ENCODE data around the gene CFAP161. TPM values are rescaled to one million over a fixed set of nuclear protein-coding genes. Genes with fewer than 3 reads are reported as not detected.

CFAP161 gene, protein sequence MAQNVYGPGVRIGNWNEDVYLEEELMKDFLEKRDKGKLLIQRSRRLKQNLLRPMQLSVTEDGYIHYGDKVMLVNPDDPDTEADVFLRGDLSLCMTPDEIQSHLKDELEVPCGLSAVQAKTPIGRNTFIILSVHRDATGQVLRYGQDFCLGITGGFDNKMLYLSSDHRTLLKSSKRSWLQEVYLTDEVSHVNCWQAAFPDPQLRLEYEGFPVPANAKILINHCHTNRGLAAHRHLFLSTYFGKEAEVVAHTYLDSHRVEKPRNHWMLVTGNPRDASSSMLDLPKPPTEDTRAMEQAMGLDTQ
- 1 to 10 TPM in 2 of 7 donors, under 1 TPM in 4, not detected in 1; 0.23 to 6.0 (median 0.58) TPM for total RNA-seq
- under 1 TPM; 0.15 to 0.97 TPM for polyA plus RNA-seq
- long read RNA-seq, donor 1, result 0 reads
- long read RNA-seq, donor 2, result 0 reads
- long read RNA-seq, donor 3, result 0 reads

DNA sequence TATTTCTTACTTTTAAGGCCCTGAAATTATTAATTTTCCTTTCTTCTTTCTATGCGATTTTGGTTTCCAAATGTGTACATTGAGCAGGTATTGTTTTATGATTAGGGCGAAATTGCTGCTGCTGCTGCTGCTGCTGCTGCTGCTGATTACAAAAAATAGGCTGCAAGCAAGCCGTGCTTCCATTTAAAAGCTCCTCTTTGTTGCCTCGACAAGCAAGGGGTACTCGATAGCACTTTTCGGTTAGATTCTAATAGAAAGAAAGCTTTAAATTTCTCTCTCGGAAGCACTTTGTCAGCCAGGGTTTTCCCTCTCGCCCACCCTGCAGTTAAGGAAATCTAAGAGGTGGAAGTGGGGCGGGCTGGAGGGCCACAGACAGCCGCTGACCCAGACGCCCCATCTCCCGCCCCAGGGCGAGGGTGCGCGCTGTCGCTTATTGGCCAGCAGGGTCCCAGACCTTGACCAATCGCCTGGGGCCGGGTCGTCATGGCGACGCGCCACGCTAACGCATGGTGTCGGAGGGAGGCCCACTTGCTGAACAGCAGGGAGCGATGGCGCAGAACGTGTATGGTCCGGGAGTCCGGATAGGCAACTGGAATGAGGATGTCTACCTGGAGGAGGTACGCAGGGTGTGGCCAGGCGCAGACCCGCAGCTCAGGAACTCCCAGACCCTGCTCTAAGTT is at the start of gene CFAP161:
Gene CFAP161, plus strand, starts transcription at position 489 of the 680 bp plus-strand sequence. Its CDS starts 60 bp downstream, at position 549.
- peaks cover 4% of the 10 kb centered on the region for H3K4me1 ChIP-seq (ENCODE audit: insufficient read depth)
- no peaks in the 10 kb centered on the region for H3K27me3 ChIP-seq
- peak; percentile 81 to 92 (median 85) for DNase-seq
- intact Hi-C loops (cut with DNase I), result no loop called here
- no peaks in the 10 kb centered on the region for H3K36me3 ChIP-seq
- TF ChIP-seq EP300 (IDR thresholded peaks at IDR 0.05) (no peak), POLR2A (IDR thresholded peaks at IDR 0.05) (no peak)
- TF ChIP-seq, protein P1, sequence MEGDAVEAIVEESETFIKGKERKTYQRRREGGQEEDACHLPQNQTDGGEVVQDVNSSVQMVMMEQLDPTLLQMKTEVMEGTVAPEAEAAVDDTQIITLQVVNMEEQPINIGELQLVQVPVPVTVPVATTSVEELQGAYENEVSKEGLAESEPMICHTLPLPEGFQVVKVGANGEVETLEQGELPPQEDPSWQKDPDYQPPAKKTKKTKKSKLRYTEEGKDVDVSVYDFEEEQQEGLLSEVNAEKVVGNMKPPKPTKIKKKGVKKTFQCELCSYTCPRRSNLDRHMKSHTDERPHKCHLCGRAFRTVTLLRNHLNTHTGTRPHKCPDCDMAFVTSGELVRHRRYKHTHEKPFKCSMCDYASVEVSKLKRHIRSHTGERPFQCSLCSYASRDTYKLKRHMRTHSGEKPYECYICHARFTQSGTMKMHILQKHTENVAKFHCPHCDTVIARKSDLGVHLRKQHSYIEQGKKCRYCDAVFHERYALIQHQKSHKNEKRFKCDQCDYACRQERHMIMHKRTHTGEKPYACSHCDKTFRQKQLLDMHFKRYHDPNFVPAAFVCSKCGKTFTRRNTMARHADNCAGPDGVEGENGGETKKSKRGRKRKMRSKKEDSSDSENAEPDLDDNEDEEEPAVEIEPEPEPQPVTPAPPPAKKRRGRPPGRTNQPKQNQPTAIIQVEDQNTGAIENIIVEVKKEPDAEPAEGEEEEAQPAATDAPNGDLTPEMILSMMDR (IDR thresholded peaks at IDR 0.05), result no peak
- 5 to 11% (median 8%) methylated on average over 33 of the region's 33 CpGs for WGBS, 3 donors
- no peak within 1 kb of the TSS for H3K27ac ChIP-seq
- H3K9me3 ChIP-seq, result no peaks in the 10 kb centered on the region
- H3K4me3 ChIP-seq, result peak within 1 kb of the TSS; percentile 35

DNA sequence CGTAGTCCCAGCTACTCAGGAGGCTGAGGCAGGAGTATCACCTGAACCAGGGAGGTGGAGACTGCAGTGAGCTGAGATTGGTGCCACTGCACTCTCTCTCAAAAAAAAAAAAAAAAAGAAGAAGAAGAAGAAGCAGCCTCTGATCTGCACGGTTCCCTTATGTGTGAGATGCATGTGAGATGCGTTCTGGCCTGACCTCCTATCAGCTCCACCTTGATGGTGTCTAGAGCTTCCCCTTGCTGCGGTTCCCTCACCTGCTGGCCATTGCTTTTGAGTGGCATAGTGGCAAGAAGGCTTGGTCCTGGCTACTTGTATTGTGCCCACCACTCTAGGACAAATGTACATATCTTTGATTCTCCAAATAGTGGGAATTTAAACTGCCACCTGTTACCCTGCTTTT is 49.4 kb upstream of the CFAP161 start:
- H3K27me3 ChIP-seq, result no peaks in the 10 kb centered on the region
- no peaks in the 10 kb centered on the region for H3K4me1 ChIP-seq (ENCODE audit: insufficient read depth)
- H3K4me3 ChIP-seq, result no peak overlapping the region
- TF ChIP-seq, protein P1 (IDR thresholded peaks at IDR 0.05), result no peak
- TF ChIP-seq EP300 (IDR thresholded peaks at IDR 0.05) (no peak), POLR2A (IDR thresholded peaks at IDR 0.05) (no peak)
- WGBS, 3 donors, result 84 to 89% (median 86%) methylated on average over 4 of the region's 4 CpGs
- intact Hi-C loops (cut with DNase I), result no loop called here
- no peak overlapping the region for H3K27ac ChIP-seq
- H3K36me3 ChIP-seq, result no peaks in the 10 kb centered on the region
- DNase-seq, result no peak
- no peaks in the 10 kb centered on the region for H3K9me3 ChIP-seq

GRCh38 chr15:81085213-81085612 is 48.9 kb upstream of the CFAP161 start:
- no peaks in the 10 kb centered on the region for H3K27me3 ChIP-seq
- H3K27ac ChIP-seq, result no peak overlapping the region
- TF ChIP-seq, protein P1 (IDR thresholded peaks at IDR 0.05), result no peak
- no peaks in the 10 kb centered on the region for H3K9me3 ChIP-seq
- no peaks in the 10 kb centered on the region for H3K4me1 ChIP-seq (ENCODE audit: insufficient read depth)
- intact Hi-C loops (cut with DNase I), result no loop called here
- no peaks in the 10 kb centered on the region for H3K36me3 ChIP-seq
- no peak for DNase-seq
- no peak overlapping the region for H3K4me3 ChIP-seq
- 65 to 79% (median 71%) methylated on average over 2 of the region's 2 CpGs for WGBS, 3 donors

GRCh38 chr15:81085898-81086297 is 48.2 kb upstream of the CFAP161 start:
- intact Hi-C loops (cut with DNase I), result no loop called here
- Histone ChIP-seq H3K36me3 (no peaks in the 10 kb centered on the region), H3K9me3 (no peaks in the 10 kb centered on the region), H3K4me1 (ENCODE audit: insufficient read depth) (no peaks in the 10 kb centered on the region), H3K27ac (no peak overlapping the region), H3K27me3 (no peaks in the 10 kb centered on the region), H3K4me3 (no peak overlapping the region)
- WGBS, 3 donors, result 90 to 93% (median 92%) methylated on average over 5 of the region's 5 CpGs
- TF ChIP-seq POLR2A (IDR thresholded peaks at IDR 0.05) (no peak), EP300 (IDR thresholded peaks at IDR 0.05) (no peak)
- TF ChIP-seq, protein P1 (IDR thresholded peaks at IDR 0.05), result no peak
- DNase-seq, result no peak

All from ovary (tissue), 10 donors.